ENCODE measurements around the gene CAB39L.
A peak's percentile ranks its signal among the peaks of the same experiment; 100 is the strongest.

The CAB39L gene

GRCh38 chr13:49424011-49424560 lies 19.8 kb downstream of the CAB39L start:
- no peaks in the 10 kb centered on the region for H3K36me3 ChIP-seq (ENCODE audit: insufficient read depth)
- H3K4me1 ChIP-seq (ENCODE audit: low read depth, poor library complexity, severe bottlenecking) = no peaks in the 10 kb centered on the region
- no peaks in the 10 kb centered on the region for H3K27me3 ChIP-seq (ENCODE audit: insufficient read depth, low read depth)
- H3K4me3 ChIP-seq (IDR thresholded peaks at IDR 0.05; ENCODE audit: insufficient read depth, low read depth, low read length) = no peak overlapping the region
- H3K9ac ChIP-seq = no peak overlapping the region
- no peaks in the 10 kb centered on the region for H3K79me2 ChIP-seq (ENCODE audit: insufficient read depth, low read depth)
- TF ChIP-seq, protein P1, sequence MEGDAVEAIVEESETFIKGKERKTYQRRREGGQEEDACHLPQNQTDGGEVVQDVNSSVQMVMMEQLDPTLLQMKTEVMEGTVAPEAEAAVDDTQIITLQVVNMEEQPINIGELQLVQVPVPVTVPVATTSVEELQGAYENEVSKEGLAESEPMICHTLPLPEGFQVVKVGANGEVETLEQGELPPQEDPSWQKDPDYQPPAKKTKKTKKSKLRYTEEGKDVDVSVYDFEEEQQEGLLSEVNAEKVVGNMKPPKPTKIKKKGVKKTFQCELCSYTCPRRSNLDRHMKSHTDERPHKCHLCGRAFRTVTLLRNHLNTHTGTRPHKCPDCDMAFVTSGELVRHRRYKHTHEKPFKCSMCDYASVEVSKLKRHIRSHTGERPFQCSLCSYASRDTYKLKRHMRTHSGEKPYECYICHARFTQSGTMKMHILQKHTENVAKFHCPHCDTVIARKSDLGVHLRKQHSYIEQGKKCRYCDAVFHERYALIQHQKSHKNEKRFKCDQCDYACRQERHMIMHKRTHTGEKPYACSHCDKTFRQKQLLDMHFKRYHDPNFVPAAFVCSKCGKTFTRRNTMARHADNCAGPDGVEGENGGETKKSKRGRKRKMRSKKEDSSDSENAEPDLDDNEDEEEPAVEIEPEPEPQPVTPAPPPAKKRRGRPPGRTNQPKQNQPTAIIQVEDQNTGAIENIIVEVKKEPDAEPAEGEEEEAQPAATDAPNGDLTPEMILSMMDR (conservative IDR thresholded peaks at IDR 0.05; ENCODE audit: low read depth, low read length) = no peak
- H3K4me2 ChIP-seq = no peak overlapping the region
- H4K20me1 ChIP-seq (ENCODE audit: insufficient read depth) = no peaks in the 10 kb centered on the region
- H3K27ac ChIP-seq = no peak overlapping the region
- no peak overlapping the region for H2AFZ ChIP-seq (ENCODE audit: low read depth)

GRCh38 chr13:49421391-49421790 lies 22.5 kb downstream of the CAB39L start:
- TF ChIP-seq, protein P1 (conservative IDR thresholded peaks at IDR 0.05; ENCODE audit: low read depth, low read length) = peak; percentile 23; the same call in 1 of the 2 replicates
- H2AFZ ChIP-seq (ENCODE audit: low read depth) = no peak overlapping the region
- H3K9ac ChIP-seq = no peak overlapping the region
- no peaks in the 10 kb centered on the region for H3K4me1 ChIP-seq (ENCODE audit: low read depth, poor library complexity, severe bottlenecking)
- no peak overlapping the region for H3K4me2 ChIP-seq
- no peak overlapping the region for H3K4me3 ChIP-seq (IDR thresholded peaks at IDR 0.05; ENCODE audit: insufficient read depth, low read depth, low read length)
- no peak overlapping the region for H3K27ac ChIP-seq
- H4K20me1 ChIP-seq (ENCODE audit: insufficient read depth) = no peaks in the 10 kb centered on the region
- H3K79me2 ChIP-seq (ENCODE audit: insufficient read depth, low read depth) = no peaks in the 10 kb centered on the region
- no peaks in the 10 kb centered on the region for H3K27me3 ChIP-seq (ENCODE audit: insufficient read depth, low read depth)
- no peaks in the 10 kb centered on the region for H3K36me3 ChIP-seq (ENCODE audit: insufficient read depth)

- Histone ChIP-seq H3K4me2 (no peak overlapping the region), H3K4me3 (IDR thresholded peaks at IDR 0.05; ENCODE audit: insufficient read depth, low read depth, low read length) (no peak overlapping the region), H2AFZ (ENCODE audit: low read depth) (no peak overlapping the region), H4K20me1 (ENCODE audit: insufficient read depth) (no peaks in the 10 kb centered on the region), H3K9ac (no peak overlapping the region), H3K4me1 (ENCODE audit: low read depth, poor library complexity, severe bottlenecking) (no peaks in the 10 kb centered on the region), H3K36me3 (ENCODE audit: insufficient read depth) (no peaks in the 10 kb centered on the region), H3K79me2 (ENCODE audit: insufficient read depth, low read depth) (no peaks in the 10 kb centered on the region), H3K27me3 (ENCODE audit: insufficient read depth, low read depth) (no peaks in the 10 kb centered on the region), H3K27ac (no peak overlapping the region)
- TF ChIP-seq, protein P1 (conservative IDR thresholded peaks at IDR 0.05; ENCODE audit: low read depth, low read length) = no peak
These were observed 24.6 kb downstream of the CAB39L start for GRCh38 chr13:49419276-49419675.

GRCh38 chr13:49418206-49418605 lies 25.7 kb downstream of the CAB39L start:
- Histone ChIP-seq H3K4me2 (no peak overlapping the region), H3K79me2 (ENCODE audit: insufficient read depth, low read depth) (no peaks in the 10 kb centered on the region), H3K36me3 (ENCODE audit: insufficient read depth) (no peaks in the 10 kb centered on the region), H3K9ac (no peak overlapping the region), H3K27me3 (ENCODE audit: insufficient read depth, low read depth) (no peaks in the 10 kb centered on the region), H2AFZ (ENCODE audit: low read depth) (no peak overlapping the region), H3K4me3 (IDR thresholded peaks at IDR 0.05; ENCODE audit: insufficient read depth, low read depth, low read length) (no peak overlapping the region), H3K4me1 (ENCODE audit: low read depth, poor library complexity, severe bottlenecking) (no peaks in the 10 kb centered on the region), H4K20me1 (ENCODE audit: insufficient read depth) (no peaks in the 10 kb centered on the region), H3K27ac (no peak overlapping the region)
- TF ChIP-seq, protein P1 (conservative IDR thresholded peaks at IDR 0.05; ENCODE audit: low read depth, low read length) = no peak

Data from KMS-11 (cell line).